H1 (cell line): Measurements from ENCODE around the gene EXTL1. TPM values are rescaled to one million over a fixed set of nuclear protein-coding genes. Genes with fewer than 3 reads are reported as not detected.

Experiments
- CHD7 ChIP-seq: fragments of 300-600 bp; sonication (generic); IDR thresholded peaks from 2 replicates; pipeline ENCODE4 v1.7.1; 2012; ENCODE audit warnings: low read length, moderate library complexity, mild to moderate bottlenecking, inconsistent platforms; ENCODE audit not compliant: insufficient replicate concordance
- GTF2F1 ChIP-seq: IDR thresholded peaks from 2 replicates; pipeline ENCODE4 v1.6.1; 2012; ENCODE audit warnings: low read depth, low read length, improper control_type of control experiment, borderline replicate concordance
- polyA plus RNA-seq, 7 experiments: library from polyadenylated mRNA; depleted of rRNA in 3 of 7; stranded (reverse) in 5 of 7; unstranded in 2 of 7; fragments of >200 nt in 5 of 7; fragments of 200-250 nt in 2 of 7; gene quantifications; 1 replicate in 5 of 7; 2 replicates in 1 of 7; 4 replicates in 1 of 7; pipeline versions ENCODE4 v1.2.1 to v1.2.3, GENCODE V29; 2011 to 2013; ENCODE audit warnings: missing spikeins in 2 of 7, mixed read lengths in 2 of 7
- total RNA-seq: library from RNA; stranded (reverse); fragmentation: NEBNext Ultra II Directional; extraction: Animal tissue kit (Norgen Biotek cat#: 25700); gene quantifications from 2 replicates; pipeline ENCODE4 v1.2.1, GENCODE V29; 2021

The EXTL1 gene
- total and polyA plus RNA-seq, 2 of the 8 experiments (the other 6 are each of a cell fraction or from before 2014, with no cell fraction given) = 0.89 to 1.2 TPM

- no peak for TF ChIP-seq CHD7
- TF ChIP-seq GTF2F1 = no peak
Measured at GRCh38 chr1:26019641-26020315, 1.8 kb upstream of the EXTL1 start (continued).
